GM21619 (cell line): Measurements from ENCODE around the gene SDK2.
"Not testable (repeated sequence)": the region's sequence is repeated elsewhere in the genome, so short reads cannot be mapped to it uniquely, and the experiment has no call there.

Experiments
- ATAC-seq: cut with Tn5 transposase; IDR thresholded peaks from one replicate; pipeline ENCODE4 v1.9.1; 2021; ENCODE audit not compliant: unreplicated experiment

The SDK2 gene

DNA sequence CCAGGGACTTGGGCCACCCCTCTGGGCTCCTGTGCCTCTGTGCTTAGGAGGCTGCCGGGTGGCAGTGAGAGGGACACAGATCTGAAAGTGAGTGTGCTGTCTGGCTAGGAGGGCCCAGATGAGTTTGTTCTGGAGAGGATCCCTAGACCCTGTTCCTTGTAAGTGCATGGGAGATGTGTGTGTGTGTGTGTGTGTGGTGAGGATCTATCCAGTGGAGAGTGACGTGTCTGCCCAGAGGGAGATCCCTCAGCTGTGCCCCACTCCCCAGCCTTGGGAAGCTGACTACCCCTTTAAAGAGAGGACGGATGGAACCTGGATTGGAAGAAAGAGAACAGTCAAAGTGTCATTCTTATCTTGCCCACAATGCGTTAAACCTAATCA, 306.9 kb downstream of the SDK2 start:
- no peak for ATAC-seq

DNA sequence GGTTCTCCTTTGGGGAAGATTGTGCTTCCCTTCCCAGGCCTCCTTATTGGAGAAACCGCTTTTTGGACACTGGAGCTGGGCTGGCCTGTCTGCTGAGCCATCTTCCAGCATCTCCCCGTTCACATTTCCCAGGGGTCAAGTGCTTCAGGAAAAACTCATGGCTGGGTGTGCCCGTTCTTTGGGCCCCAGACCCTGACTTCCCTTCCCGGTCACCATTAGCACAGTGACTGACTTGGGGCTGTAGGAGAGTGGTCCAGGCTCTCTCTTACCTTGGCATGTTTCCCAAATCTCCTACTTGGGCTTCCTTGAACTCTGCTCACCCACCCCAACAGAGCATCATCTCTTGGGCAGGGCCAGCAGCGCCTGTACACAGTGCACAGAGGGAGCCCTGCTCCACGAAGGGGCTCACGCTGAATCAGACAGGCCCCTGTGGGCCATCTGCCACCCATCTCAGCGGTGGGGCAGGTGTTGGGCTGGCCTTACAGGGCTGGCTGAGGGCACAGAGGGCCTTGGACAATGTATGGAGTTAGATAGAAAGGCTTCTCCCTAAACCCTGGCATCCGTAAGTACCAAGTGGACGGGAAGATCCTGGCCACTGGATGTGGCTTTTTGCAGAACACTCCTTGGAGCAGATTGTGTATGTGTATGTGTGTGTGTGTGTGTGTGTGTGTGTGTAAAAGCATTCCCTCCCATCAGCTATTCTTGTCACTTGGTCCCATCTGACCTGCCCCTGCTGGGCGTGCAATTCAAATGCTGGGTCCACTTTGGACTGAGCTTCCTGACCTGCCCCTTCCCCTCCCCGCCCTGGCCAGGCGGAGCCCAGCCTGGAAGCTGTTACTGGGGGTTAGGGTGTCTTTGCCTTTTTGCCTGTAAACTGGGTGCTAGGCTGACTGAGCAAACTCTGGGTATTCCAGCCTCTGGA, 307.6 kb downstream of the SDK2 start:
- no peak for ATAC-seq

DNA sequence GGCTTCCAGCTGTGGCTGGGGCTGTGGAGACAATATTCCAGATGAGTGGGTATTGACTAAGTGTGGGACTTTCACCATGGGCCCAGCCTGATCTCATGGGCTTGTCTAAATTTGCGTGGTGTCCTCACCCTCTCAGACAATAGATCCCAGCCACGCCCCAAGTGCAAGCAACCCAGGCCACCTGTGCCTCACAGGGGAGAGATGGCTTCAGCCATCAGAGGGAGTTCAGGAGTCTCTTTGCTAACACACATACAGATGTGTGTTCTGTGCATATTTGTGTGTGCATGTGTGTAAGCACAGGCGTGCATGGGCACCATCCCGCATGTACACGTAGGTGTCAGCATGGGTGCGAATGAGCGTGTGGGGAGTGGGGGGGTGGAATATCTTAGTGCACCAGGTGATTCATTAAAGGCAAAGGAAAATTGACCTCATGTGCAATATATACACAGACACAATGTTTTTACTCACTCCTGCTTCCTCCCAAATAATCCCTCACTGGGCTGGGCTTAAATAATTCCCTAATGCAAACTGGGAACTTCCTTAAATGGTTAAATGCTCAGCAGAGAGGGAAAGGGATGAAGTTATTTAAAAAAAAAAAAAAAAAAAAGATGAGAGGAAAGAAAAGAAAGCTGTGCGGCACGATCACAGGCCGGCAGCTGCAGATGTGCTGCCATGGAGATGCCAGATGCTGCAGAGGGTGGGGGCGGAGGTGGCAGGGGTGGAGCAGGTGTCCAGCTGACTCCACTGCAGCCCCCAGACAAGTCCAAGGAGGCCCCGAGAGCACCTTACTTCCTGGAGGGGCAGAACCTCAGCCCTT, 308.4 kb downstream of the SDK2 start:
- ATAC-seq, result no peak

DNA sequence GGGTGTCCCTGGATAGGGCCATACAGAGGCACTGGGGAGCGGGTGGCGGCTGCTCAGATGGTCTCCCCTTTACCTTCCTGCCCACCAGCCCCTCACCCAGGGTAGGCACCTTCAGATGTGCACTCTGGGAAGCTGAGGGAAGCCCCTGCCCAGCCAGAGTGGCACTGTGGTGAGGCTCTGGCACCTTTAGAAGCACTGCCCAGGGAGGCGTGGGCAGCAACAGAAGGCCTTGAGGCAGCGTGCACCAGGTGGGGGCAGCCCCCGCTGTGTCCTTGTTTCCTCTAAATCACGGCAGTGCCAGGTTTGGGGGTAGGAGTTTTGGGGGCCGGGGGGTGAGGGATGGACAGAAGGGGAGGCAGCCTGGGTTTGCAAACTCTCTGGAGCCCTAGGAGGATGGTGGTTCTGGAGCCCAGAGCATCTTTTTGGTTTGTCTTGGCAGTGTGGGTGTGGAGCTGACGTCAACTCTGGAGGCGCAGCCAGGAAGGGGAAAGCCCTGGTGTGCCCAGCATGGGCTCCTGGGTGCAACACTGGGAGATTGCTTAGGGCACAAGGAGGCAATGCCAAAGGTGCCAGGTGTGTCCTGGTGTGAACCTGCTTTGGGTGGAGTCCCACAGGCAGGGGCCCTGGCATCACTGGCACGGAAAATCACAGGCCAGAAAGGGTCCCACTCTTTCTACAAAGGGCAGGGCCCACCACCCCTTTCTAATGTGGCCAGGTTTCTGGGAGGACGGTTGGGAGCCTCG, 309.3 kb downstream of the SDK2 start:
- ATAC-seq, result no peak

DNA sequence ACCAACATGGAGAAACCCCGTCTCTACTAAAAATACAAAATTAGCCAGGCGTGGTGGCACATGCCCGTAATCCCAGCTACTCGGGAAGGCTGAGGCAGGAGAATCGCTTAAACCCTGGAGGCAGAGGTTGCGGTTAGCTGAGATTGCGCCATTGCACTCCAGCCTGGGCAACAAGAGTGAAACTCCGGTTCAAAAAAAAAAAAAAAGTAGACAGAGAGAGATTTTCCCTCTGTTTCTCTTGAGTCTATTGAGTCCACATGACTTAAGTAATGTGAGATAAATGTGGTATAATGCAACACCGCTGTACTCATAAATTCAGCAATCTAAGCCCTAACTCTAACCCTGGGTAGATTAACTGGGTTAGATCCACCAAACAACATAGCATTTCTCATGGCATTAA, 310.8 kb downstream of the SDK2 start:
- ATAC-seq, result not testable (repeated sequence)

DNA sequence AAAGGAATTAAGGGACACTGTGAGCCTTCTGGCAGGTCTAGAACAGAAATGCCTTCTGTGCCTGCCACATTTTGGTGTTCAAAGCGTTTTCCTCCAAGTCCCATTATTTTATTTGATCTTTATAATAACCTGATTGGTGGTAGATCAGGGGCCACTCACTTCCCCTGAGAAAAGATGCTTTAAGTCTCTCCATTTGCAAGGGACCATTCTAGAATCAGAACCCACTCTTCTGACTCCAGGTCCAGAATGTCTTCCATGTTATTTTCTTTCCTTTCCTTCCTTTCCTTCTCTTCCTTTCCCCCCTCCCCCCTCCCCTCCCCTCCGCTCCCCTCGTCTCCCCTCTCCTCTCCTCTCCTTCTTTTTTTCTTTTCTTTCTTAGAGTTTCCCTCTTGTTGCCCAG, 313.2 kb downstream of the SDK2 start:
- ATAC-seq, result no peak

DNA sequence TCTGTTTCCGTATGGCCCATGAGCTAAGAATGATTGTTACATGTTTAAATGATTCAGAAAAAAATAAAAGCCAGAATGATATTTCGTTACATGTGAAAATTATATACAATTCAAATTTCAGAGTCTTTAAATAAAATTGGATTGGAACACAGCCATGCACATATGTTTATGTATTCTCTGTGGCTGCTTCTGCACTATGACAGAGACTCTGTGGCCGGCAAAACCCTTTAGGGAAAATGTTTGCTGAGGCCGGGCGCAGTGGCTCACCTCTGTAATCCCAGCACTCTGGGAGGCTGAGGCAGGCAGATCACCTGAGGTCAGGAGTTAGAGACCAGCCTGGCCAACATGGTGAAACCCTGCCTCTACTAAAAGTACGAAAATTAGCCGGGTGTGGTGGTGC, 316.6 kb downstream of the SDK2 start:
- no peak for ATAC-seq

DNA sequence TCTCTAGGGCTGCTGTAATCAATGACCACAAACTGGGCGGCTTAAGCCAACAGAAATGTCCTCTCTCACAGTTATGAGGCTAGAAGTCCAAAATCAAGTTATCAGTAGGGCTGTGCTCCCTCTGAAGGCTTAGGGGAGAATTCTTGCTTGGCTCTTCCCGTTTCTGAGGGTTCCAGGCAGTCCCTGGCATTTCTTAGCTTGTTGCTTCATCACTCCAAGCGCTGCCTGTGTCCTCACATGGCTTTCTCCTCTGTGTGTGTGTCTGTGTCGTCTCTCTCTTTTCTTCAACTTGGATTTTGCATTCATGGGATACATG, 318.8 kb downstream of the SDK2 start:
- ATAC-seq, result no peak

DNA sequence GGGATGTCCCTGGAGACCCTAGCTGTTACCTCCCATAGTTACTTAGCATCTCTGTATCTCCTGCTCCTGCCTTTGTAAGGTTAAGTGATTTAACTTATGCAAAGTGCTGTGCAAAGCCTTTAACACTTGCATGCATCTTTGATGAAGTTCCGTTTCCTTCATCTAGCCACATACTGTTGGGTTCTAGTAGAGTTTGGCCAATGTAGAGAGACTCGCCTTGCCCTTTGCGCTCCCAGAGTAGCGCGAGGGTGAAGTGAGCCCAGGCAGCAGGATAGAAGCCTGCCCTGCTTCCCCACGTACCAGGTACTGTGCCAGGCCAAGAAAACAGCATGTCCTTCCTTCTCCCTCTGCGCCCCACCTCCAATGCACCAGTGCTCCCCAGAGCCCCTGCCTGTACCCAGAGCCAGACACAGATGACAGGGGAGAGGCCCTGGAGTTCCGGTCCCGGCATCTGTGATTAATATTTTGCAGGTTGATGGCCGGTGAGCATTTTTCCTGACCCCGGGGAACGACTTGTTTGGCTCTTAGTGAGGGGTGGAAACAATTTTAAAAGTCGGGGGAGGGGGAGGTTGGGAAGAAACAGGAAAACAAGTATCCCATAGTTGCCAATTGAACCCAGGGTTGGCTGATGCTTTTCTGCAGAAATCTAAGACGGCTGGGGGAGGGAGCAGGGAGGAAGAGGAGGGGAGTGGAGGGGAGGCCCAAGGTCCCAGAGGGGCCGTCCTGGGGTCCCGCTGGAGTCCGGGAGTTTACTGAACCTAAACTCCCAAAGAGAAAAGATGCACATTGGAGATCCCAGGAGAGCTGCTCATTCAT, 319.3 kb downstream of the SDK2 start:
- no peak for ATAC-seq

DNA sequence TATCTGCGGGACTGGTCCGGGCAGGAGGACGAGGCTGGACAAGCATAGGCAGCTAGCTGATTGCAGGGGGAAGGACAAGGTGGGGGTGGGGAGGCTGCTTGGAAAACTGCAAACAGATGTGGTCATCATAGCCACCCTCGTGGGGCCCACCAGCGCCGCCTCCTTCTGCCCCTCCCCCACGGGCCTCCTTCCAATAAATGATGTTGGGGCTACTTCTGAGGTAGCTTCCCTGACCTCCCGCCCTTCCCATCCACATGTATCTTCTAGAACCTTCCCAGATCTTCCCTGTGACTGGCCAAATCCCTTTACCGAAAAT, 320.1 kb downstream of the SDK2 start:
- no peak for ATAC-seq

DNA sequence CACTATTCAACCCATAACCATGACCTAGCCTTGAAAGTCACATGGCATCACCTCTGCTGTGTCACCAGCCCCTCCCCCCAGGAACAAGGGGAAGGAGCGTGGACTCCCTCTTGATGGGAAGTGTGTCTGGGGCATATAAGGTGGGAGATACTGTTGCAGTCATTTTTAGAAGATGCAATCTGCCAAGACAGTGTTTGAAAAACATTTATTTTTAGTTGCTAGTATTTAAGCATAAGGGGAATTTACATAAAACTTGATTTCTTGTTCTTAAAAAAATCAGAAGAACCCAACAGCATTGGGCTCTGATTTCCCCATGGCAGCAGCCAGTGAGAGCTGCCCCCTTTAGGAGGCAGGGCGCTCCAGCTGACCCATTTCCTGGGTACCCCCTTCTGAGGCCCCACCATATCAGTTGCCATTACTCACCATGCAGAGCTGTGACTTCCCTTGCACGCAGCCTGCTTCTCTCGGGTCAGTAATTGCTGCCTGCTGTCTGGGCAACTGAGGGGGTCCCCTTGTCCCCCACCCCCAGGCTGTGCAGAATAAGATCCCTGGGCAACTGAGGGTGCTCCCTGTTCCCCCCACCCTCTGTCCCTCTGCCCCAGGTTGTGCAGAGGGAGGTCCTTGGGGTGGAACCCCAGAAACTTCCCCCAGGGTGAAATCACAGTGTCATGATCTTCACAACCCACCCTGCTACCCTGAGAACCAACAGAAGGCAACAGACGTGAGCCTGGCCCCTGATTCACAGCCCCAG, 320.7 kb downstream of the SDK2 start:
- ATAC-seq, result no peak

DNA sequence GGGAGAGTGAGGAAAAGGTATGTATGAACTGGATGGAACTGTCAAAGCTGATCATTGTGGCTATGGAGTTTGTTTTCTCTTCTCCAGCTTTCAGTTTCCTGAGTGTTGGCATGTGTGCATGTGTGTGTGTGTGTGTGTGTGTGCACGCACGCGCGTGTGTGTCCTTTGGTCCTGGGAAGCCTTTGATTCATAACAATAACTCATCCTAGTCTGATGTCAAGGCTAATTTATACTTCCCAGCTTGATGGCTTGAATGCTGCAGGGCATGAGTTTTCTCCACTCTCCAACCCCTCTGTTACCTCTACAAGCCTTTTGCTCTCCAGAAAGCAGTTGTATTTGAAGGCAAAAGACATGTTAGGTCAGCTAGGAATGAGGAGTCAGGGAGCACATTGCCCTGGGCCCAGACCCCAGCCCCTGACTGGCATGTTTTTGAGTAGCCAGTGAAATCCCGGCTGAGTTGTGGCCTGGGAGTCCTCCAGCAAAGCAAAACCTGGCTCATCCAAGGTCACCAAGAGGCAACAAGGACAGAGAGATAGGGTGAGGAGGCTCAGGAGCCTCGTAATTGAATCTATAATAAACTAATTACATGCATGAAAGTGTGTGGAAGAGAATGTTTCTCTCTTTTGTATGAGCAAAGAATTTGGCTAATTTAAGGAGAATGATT, 323.5 kb downstream of the SDK2 start:
- ATAC-seq, result no peak

DNA sequence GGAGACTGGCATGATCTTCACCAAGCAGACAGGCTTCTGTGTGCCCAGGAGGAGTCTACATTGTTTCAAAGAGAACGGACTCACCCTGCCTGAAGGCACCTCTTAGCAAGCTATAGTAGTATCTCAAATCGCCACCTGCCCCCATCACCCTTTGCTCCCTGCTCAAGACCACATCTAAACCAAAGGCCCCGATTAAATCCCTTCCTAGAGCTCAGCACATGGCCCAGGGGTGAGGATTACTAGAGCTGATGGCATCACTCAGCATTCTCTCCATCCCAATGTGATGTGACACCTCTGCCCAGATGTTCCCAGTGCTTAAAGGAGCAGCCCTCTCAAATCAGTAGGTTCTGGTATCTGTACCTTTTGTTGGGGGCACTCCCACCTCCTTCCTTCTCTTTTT, 324.5 kb downstream of the SDK2 start:
- ATAC-seq, result no peak

DNA sequence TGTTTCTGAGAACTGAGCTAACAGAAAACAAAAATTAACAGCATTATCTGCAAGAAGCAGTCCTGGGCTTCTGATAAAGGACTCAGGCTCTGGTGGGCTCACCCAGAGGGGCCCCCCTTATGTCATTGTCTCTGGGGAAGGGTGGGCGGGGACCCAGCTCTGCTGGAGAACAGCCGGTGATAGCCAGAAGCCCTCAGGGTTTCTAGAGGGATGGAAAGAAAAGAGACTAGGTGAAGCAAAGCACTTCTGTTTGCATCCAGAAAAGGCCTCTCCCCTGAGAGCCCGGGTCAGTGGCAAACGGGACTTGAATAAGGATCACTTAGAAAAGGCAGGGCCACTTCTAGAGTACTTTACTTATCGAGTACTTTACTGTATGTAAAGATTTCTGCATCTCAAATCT, 325.4 kb downstream of the SDK2 start:
- no peak for ATAC-seq

DNA sequence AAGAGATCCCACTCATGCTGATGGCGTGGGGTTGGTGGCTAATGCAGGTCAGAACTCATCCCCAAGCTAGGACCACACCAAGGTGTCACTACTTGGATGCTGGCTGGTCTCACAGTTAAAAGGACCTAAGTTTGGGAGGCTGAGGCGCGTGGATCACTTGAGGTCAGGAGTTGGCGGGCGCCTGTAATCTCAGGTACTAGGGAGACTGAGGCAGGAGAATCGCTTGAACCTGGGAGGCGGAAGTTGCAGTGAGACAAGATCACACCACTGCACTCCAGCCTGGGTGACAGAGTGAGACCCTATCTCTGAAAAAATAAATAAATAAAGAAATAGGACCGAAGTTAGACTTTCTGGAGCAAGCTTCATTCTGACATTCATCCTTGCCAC, 325.8 kb downstream of the SDK2 start:
- ATAC-seq, result no peak

DNA sequence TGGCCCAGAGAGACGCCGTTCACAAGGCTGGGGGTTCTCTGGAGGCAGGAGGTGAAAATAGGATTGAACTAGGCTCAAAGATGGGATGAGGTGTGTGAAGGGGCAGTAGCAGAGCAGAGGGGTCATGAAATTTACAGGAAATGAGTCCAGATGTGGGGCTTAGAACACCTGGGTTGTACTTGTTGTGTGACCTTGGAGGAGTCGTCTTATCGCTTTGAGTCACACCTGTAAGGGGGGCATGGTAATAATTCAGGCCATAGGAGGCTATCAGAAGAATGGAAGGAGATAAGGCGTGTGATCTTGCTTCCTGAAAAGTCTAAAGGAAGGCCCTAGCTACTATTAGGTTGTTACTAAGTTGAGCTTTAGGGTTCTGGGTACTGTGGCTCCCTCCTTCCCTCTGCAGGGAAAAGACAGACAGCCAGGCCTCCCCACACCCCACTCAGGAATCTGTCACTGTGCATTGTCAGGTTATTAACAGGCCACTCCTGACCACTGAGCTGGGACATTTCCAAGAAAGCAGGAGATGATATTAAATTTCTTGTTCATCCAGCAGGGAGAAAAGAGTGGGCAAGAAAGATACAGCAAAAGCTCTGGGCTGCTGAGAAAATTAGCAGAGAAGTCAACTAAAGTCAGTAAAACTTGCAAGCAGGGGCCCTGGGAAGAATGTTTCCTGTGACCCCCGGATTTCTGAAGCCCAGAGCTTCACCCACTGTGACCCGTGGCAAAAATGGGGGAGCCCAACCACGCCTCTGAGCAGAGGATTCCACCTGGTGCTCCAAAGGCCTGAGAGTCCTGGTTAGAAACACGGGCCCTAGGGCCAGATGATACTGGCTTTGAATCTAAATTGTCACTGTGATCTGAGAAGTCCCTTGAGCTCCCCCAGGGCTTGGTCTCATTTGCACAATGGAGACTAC, 326.5 kb downstream of the SDK2 start:
- no peak for ATAC-seq

DNA sequence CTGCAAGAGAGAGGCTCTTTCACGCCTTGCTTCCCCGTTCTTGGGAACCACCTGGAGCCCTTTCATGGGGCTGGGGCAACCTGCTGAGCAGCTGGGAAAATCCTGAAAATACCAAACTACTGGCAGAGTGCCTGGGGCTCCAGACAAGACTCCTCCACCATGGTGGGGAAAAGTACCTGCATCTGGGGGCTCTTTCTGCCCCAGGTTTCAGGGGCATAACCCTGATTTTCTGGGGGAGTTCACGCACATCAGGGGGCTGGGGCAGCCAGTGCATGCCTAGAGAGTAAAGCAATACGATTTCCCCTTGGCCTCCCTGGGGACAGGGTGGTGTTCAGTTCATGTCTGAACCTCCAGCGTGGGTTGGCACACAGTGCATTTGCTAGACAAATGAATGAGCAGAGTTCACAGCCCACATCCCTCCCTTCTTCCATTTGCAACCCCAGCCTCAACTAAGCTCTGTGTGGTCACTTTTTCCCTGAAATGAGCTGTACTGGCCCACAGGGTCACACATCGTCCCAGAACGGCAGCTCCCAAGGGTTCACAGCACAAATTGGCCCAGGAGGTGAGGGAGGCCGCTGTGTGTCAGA, 327.2 kb downstream of the SDK2 start:
- peak; percentile 78 for ATAC-seq

DNA sequence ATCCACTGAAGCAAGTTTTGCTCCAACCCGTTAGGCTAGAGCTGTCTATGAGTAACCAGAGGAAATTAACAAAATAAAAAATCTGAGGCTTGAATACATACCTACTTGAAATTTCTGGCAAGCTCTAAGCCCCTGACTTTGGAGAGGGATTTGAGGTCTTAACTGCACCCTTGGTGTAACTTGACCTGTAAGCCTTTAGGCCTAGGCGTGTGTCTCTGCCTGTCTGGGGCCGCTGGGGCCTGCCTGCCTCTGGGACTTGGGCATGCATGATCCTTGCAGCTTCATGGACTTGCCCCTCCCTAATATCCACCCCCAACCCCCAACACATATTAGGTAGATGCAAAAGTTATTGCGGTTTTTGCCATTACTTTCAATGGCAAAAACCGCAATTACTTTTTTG, 328.8 kb downstream of the SDK2 start:
- ATAC-seq, result no peak
